AG20443 (cell line): ENCODE results near the gene SLC35G2.
"Not testable (repeated sequence)": the region's sequence is repeated elsewhere in the genome, so short reads cannot be mapped to it uniquely, and the experiment has no call there.

Source experiments
- DNase-seq: peaks from one replicate; pipeline ENCODE4 v3.0.0; 2012; ENCODE audit warnings: low spot score, mixed read lengths

SLC35G2 gene

DNA sequence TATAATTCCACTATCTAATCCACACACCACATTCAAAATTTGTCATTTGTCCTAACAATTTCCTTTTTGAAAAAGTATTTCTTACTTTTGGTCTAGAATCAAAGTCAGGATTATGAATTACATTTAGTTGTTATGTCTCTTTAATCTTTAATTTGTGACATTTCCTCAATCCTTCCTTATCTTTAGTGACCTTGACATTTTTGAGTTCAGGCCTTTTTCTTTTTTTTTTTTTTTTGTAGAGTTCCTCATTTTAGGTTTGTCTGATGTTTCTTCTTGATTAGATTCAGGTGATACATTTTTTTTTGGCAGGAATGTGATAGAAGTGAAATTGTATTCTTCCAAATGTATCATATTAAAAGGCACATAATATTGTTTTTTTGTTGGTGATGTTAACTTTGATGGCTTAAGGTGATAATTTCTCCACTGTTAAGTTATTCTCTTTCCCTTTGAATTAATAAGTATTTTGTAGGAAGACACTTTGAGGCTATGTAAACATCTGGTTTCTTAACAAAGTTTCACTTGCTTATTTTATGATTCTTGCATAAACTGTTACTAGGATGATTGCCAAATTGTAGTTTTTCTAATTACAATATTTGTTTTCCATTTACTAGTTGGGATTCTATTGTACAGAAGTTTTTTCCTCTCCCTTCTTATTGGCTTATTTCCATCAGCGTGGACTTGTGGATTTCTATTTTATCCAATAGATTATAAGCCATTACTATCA, 16.3 kb downstream of the SLC35G2 start:
- DNase-seq = no peak

- peak; percentile 27 for DNase-seq
Measured at GRCh38 chr3:136835813-136836510, 17.0 kb downstream of the SLC35G2 start.

GRCh38 chr3:136836511-136837156, 17.7 kb downstream of the SLC35G2 start:
- no peak for DNase-seq

DNA sequence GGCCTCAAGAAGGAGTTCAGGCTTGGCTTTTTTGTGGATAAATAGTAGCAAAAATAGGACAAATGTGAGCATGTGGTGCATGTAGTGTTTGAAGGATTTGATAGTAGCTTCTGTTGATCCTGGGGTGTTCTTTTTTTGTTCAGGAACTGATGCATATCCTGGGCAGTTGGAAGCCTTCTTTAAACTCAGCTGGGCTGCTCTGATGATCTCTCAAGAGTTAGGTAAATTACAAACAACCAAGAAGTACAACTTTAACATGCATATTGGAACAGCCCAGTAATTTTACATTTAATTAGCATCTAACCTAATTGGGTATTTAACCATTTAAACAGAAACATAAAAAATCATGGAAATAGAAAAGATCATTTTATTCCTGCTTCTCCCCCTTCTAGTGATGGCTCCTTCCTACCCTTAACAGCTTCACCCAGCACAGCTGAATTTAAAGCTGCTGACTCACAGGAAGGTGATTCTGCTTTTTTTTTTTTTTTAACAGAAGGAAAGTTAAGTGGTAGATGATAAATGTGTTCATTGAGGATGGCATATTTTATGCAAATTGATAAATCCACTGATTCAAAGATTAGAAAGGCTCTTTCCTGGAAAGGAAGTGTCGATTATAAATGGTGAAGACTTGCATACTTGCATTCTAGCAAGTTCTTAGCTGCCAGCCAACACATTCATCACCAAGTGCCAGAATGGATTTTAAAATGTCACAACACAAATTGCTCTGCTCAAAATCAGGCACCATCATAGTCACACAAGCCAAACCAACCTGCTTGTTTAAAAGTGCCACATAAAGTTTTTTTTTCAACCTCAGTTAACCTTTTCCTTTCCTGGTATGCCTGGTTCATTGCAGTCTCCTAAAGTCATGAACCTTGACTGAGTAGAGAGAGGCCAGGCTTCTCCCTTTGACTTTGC, 20.0 kb downstream of the SLC35G2 start:
- DNase-seq = peak; percentile 35

- DNase-seq = no peak
Measured at GRCh38 chr3:136839556-136839931, 20.6 kb downstream of the SLC35G2 start.

GRCh38 chr3:136840252-136840651, 21.3 kb downstream of the SLC35G2 start:
- DNase-seq = no peak

GRCh38 chr3:136842294-136842693, 23.4 kb downstream of the SLC35G2 start:
- DNase-seq = no peak

DNA sequence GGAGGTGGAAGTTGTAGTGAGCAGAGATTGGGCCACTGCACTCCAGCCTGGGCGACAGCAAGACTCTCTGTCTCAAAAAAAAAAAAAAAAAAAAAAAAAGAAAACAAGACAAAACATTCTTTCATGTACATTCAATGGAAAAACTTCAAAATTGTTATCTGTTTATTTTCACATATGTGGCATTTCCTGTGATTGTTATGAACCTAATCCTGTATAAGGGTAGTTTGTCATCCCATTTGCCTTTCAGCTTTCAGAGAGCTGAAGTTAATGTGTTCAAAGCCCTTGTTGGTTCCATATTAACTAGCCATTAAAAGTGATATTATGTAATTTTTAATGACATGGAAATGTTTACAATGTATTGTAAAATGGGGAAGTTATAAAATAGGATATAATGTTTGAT, 25.8 kb downstream of the SLC35G2 start:
- no peak for DNase-seq

DNA sequence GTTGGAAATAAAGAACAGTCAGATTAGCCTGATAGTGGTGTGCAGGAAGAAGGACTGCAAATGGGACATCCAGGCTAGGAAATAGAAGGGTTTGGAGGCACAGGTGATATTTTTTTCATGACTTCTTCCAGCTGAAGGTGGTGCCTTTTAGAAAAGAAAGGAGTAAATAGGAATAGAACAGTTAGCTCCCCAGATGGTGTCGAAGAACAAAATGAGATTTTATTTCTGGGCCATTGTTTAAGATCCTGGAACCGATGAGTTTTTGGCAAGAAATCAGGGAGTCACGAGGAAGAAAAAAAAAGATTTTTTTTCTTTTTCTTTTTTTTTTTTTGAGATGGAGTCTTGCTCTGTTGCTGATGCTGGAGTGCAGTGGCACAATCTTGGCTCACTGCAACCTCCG, 33.3 kb downstream of the SLC35G2 start:
- DNase-seq = no peak

DNA sequence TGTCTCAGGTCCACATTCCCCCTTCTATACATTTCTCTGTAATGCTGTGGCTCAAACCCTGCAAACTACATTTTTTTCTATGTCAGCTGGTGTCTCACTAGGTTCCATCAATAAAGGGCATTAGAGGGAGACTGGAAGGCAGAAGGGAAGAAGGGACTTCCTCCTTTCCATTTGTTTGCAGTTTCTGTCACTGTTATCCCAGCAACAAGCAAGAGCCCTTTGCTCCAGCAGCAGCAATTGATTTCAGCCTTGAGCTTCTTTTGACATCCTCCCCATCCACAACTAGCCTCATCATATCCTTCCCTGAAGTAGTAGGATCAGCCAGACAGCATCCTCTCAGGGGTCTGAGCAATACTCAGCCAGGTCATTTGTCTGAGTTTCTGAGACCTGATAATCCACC, 37.7 kb downstream of the SLC35G2 start:
- no peak for DNase-seq

GRCh38 chr3:136858381-136858780, 39.5 kb downstream of the SLC35G2 start:
- no peak for DNase-seq

DNA sequence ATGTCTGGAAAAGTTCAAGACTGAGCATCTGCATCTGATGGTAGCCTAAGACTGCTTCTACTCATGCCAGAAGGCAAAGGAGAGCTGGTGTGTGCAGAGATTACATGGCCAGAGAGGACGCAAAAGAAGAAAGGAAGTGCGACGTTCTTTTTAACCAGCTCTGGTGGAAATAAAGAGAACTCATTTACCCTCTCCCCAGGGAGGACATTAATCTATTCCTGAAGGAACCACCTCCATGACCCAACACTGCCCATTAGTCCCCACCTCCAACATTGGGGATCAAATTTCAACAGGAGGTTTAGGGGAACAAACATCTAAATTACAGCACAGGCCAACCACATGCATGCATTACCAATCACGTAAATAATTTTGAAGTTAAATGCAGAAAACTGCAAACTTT, 41.6 kb downstream of the SLC35G2 start:
- no peak for DNase-seq

- DNase-seq = peak; percentile 98
Measured at GRCh38 chr3:136861890-136862616, 43.1 kb downstream of the SLC35G2 start, which contains the start of gene NCK1. Gene NCK1, plus strand, starts transcription at chr3:136862208. Its CDS starts 65,794 bp downstream, at chr3:136928002.

DNA sequence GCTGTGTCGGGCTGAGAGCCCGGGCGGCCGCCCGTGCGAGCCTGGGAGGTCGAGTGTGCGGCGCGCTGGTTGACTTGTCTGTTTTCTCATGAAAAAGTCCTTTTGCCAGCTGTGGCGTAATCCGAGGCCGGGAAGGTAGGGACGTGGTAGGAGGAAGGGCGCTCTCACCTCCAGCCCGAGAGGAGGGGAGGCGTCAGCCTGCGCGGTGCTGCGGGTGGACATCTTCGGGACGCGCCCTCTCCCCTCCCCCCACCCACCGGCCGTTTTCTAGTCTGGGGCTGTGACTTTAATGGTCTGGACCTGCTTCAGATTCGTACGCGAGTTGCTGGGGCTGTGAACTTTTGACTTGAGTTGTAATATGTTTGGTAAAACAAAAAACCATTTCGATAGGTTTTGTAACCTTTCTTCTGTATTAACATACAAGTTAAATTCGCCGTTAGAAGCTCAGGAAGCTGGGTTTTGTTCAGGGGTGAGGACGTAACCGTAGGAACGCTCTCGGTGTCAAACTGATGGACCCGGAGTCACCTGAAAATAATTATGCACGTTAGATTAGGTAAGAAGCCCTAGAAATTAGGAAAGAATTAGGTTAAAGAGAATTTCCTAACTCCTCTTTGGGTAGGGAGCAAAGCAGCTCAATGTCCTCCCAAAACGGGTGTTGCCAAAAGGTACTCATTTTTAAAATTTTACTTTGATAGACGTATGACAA, 43.8 kb downstream of the SLC35G2 start:
- DNase-seq = peak; percentile 63

DNA sequence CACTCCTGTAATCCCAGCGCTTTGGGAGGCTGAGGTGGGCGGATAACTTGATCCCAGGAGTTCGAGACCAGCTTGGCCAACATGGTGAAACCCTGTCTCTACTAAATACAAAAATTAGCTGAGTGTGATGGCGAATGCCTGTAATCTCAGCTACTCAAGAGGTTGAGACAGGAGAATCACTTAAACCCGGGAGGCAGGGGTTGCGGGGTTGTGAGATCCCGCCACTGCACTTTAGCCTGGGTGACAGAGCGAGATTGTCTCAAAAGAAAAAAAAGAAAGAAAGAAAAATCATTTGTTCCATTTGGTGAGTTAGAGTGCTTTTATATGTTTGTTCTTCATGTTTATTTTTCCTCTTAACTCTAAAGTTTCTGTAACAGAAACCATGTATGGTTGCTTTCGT, 50.4 kb downstream of the SLC35G2 start:
- no peak for DNase-seq

GRCh38 chr3:136872258-136872657, 53.3 kb downstream of the SLC35G2 start:
- not testable (repeated sequence) for DNase-seq

DNA sequence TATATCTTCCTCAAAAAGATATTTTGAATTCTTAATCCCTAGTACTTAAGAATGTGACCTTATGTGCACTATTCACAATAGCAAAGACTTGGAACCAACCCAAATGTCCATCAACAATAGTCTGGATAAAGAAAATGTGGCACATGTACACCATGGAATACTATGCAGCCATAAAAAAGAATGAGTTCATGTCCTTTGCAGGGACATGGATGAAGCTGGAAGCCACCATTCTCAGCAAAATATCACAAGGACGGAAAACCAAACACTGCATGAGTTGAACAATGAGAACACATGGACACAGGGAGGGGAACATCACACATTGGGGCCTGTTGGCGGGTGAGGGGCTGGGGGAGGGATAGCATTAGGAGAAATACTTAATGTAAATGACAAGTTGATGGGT, 60.6 kb downstream of the SLC35G2 start:
- DNase-seq = not testable (repeated sequence)

DNA sequence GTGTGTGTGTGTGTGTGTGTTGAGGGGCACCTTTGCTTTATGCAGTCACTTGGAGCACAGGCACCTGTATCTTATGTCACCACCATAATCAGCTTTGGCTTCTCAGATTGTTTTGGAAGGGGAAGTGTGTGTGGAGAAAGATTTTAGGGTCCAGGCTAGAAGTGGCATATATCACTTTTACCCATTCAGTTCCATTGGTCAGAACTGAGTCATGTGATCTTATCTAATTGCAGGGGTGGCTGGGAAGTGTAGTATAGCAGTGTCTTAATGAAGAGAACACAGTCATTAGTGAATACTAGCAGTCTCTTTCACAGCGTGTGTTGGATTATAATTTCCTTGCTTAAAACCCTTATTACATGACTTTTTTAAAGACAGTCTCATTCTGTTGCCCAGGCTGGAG, 63.6 kb downstream of the SLC35G2 start:
- DNase-seq = no peak

GRCh38 chr3:136883967-136884720, 65.2 kb downstream of the SLC35G2 start:
- no peak for DNase-seq
